SK-N-MC (cell line): ENCODE measurements around the gene CEACAM18.

ENCODE experiments used
- EZH2 ChIP-seq: fragments of 200-600 bp; sonication (generic); IDR thresholded peaks from one replicate; pipeline ENCODE4 v1.6.1; 2017; ENCODE audit warnings: antibody characterized with exemption
- FOXP2 ChIP-seq: optimal IDR thresholded peaks from 2 replicates; pipeline ENCODE3; 2011; ENCODE audit warnings: mild to moderate bottlenecking, moderate library complexity; ENCODE audit not compliant: insufficient read depth; ENCODE audit errors: extremely low read length, control extremely low read depth
- POLR2AphosphoS5 ChIP-seq: IDR thresholded peaks from 2 replicates; pipeline ENCODE4 v1.6.1; 2012; ENCODE audit warnings: mild to moderate bottlenecking, low read depth, low read length, borderline replicate concordance

GRCh38 chr19:51514866-51515481 lies 36.6 kb downstream of the CEACAM18 start:
- TF ChIP-seq POLR2AphosphoS5 (no peak), EZH2 (no peak), FOXP2 (no peak)
